ENCODE measurements around the gene BRINP1. TPM values are rescaled to one million over a fixed set of nuclear protein-coding genes. Genes with fewer than 3 reads are reported as not detected.

BRINP1 gene
- total RNA-seq, 4 donors from 2014 or later = 0.27 TPM; not detected in 3

DNA sequence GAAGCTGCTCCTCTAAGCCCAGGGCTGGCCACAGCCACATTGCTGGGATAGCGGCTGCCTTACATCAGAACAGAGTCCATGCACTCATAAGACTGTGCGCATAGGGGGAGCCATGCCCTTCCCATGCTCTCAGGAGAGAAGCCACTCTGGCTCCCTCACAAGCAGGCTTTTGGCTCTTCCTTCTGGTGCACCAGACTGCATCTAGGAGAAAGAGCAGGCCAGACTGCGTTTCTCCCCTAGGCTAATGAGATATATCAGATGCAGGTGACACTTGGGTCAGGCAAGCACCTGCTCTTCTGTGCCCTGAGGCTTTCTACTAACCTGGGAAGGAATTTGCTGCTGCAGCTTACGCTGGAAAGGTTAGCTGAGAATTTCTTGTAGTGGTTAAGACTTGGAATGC, 43.2 kb upstream of the BRINP1 start:
- Histone ChIP-seq H3K9me3 (no peaks in the 10 kb centered on the region), H3K36me3 (no peaks in the 10 kb centered on the region), H3K4me1 (no peaks in the 10 kb centered on the region), H3K4me3 (no peak overlapping the region), H3K27me3 (no peaks in the 10 kb centered on the region), H3K27ac (no peak overlapping the region)
- intact Hi-C loops (cut with DNase I; ENCODE audit: low total_unique reads) (no loop called here), in situ Hi-C loops (cut with MboI; ENCODE audit: low pct_ligation_motif_present in 1 of 4, low pct_unique_long_range_greater_than_20kb in 1 of 4, low sequenced_read_pairs in 3 of 4) (no loop called here)
- no peak for DNase-seq
- TF ChIP-seq EP300 (IDR thresholded peaks at IDR 0.05; ENCODE audit: low read depth) (no peak), POLR2AphosphoS5 (IDR thresholded peaks at IDR 0.05) (no peak)
- TF ChIP-seq, protein P1, sequence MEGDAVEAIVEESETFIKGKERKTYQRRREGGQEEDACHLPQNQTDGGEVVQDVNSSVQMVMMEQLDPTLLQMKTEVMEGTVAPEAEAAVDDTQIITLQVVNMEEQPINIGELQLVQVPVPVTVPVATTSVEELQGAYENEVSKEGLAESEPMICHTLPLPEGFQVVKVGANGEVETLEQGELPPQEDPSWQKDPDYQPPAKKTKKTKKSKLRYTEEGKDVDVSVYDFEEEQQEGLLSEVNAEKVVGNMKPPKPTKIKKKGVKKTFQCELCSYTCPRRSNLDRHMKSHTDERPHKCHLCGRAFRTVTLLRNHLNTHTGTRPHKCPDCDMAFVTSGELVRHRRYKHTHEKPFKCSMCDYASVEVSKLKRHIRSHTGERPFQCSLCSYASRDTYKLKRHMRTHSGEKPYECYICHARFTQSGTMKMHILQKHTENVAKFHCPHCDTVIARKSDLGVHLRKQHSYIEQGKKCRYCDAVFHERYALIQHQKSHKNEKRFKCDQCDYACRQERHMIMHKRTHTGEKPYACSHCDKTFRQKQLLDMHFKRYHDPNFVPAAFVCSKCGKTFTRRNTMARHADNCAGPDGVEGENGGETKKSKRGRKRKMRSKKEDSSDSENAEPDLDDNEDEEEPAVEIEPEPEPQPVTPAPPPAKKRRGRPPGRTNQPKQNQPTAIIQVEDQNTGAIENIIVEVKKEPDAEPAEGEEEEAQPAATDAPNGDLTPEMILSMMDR (IDR thresholded peaks at IDR 0.05) = no peak
- 65% methylated on average over 4 of the region's 4 CpGs; no CpG with 5 or more reads in 1 of the 2 donors for WGBS, 2 donors (ENCODE audit: low coverage in 1 of 2)

DNA sequence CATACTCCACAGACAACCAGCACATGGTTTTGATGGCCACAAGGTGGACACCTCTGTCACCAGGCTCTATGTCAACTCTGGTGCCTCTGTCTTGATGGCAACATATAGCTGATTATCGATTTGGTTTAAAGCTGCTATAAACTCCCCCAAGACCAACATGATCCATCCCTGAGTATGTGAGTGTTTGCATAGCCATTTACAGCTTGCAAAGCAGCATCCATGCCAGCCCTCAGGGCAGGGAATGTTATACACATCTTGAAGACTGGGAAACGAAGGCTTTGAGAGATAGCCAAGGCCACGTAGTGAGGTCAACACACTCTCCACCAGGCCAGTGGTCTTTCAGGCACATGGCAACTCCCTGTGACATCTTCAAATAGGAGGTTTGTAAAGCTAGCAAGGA, 40.3 kb upstream of the BRINP1 start:
- no peak for TF ChIP-seq POLR2A (IDR thresholded peaks at IDR 0.05)
- TF ChIP-seq POLR2AphosphoS5 (IDR thresholded peaks at IDR 0.05) = no peak
- TF ChIP-seq, protein P1 (IDR thresholded peaks at IDR 0.05) = no peak
- no peak for TF ChIP-seq EP300 (IDR thresholded peaks at IDR 0.05; ENCODE audit: low read depth)
- WGBS, 2 donors (ENCODE audit: low coverage in 1 of 2) = 60 to 82% methylated on average over 2 to 3 of the region's 3 CpGs
- Histone ChIP-seq H3K27me3 (no peaks in the 10 kb centered on the region), H3K36me3 (no peaks in the 10 kb centered on the region), H3K4me3 (no peak overlapping the region), H3K27ac (no peak overlapping the region), H3K9me3 (no peaks in the 10 kb centered on the region), H3K4me1 (no peaks in the 10 kb centered on the region)
- no peak for DNase-seq
- intact Hi-C loops (cut with DNase I; ENCODE audit: low total_unique reads) = no loop called here
- in situ Hi-C loops (cut with MboI; ENCODE audit: low pct_ligation_motif_present in 1 of 4, low pct_unique_long_range_greater_than_20kb in 1 of 4, low sequenced_read_pairs in 3 of 4) = no loop called here

DNA sequence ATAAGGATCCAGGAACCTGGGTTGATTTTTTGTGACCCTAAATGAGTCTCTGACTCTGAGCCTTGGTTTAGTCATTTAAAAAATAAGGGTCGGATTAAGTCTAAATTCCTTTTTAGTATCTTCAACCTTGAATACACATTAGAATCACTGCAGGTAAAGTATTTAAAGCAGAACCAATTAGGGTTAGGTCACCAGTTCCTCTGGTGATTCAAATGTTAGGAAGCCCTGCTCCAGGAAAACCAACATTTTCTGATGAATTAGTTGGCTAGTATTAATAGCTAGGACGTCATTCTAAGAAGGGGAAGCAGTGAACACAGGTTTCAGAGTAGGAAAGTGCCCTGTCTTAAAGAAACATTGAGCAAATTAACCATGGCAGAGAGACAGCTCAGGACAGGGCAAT, 31.4 kb upstream of the BRINP1 start:
- H3K27me3 ChIP-seq = no peaks in the 10 kb centered on the region
- no peak overlapping the region for H3K27ac ChIP-seq
- H3K4me3 ChIP-seq = no peak overlapping the region
- intact Hi-C loops (cut with DNase I; ENCODE audit: low total_unique reads) = no loop called here
- H3K9me3 ChIP-seq = no peaks in the 10 kb centered on the region
- H3K4me1 ChIP-seq = no peaks in the 10 kb centered on the region
- in situ Hi-C loops (cut with MboI; ENCODE audit: low pct_ligation_motif_present in 1 of 4, low pct_unique_long_range_greater_than_20kb in 1 of 4, low sequenced_read_pairs in 3 of 4) = no loop called here
- DNase-seq = no peak
- WGBS, 2 donors (ENCODE audit: low coverage in 1 of 2) = 44 to 45% methylated on average over 2 of the region's 2 CpGs
- no peaks in the 10 kb centered on the region for H3K36me3 ChIP-seq
- TF ChIP-seq EP300 (IDR thresholded peaks at IDR 0.05; ENCODE audit: low read depth) = no peak
- no peak for TF ChIP-seq POLR2AphosphoS5 (IDR thresholded peaks at IDR 0.05)
- TF ChIP-seq, protein P1 (IDR thresholded peaks at IDR 0.05) = no peak
- TF ChIP-seq POLR2A (IDR thresholded peaks at IDR 0.05) = no peak

DNA sequence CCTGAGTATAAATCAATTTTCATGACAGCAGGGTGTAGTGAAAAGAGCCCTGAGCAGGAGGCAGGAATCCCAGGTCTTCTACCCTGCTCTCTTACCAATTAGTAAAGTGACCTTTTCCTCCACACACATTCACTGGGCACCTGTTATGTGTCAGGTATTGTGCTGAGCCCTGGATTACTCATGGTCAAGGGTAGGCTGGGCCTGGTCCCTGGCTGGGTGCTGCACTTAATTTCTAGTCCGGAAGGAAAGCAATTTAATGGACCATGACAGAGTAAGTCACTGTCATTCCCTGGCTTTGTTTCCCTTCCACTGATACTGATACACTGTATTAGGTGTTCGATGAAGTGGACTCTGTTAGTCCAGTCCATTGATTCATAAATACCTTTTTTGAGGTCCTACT, 29.1 kb upstream of the BRINP1 start:
- no peaks in the 10 kb centered on the region for H3K27me3 ChIP-seq
- DNase-seq = no peak
- H3K27ac ChIP-seq = no peak overlapping the region
- H3K4me1 ChIP-seq = no peaks in the 10 kb centered on the region
- H3K4me3 ChIP-seq = no peak overlapping the region
- intact Hi-C loops (cut with DNase I; ENCODE audit: low total_unique reads) (no loop called here), in situ Hi-C loops (cut with MboI; ENCODE audit: low pct_ligation_motif_present in 1 of 4, low pct_unique_long_range_greater_than_20kb in 1 of 4, low sequenced_read_pairs in 3 of 4) (no loop called here)
- no peaks in the 10 kb centered on the region for H3K9me3 ChIP-seq
- TF ChIP-seq POLR2A (IDR thresholded peaks at IDR 0.05) (no peak), POLR2AphosphoS5 (IDR thresholded peaks at IDR 0.05) (no peak), EP300 (IDR thresholded peaks at IDR 0.05; ENCODE audit: low read depth) (no peak)
- TF ChIP-seq, protein P1 (IDR thresholded peaks at IDR 0.05) = no peak
- 64 to 83% methylated on average over 1 to 2 of the region's 2 CpGs for WGBS, 2 donors (ENCODE audit: low coverage in 1 of 2)
- no peaks in the 10 kb centered on the region for H3K36me3 ChIP-seq
